Midbrain (tissue), 1 donor: ENCODE data around the gene PGGHG.
"Not testable (repeated sequence)": the region's sequence is repeated elsewhere in the genome, so short reads cannot be mapped to it uniquely, and the experiment has no call there.

Experiments used
- DNase-seq: peaks from one replicate; lab custom pipeline; 2025; lab: John Stamatoyannopoulos, UW

The PGGHG gene

GRCh38 chr11:313787-314553 is 25.0 kb downstream of the PGGHG start, which contains the start of gene IFITM1:
Gene IFITM1 (plus strand): TSS chr11:314040. CDS start chr11:314171, 131 bp downstream.
- no peak for DNase-seq

GRCh38 chr11:314554-314875 is 25.6 kb downstream of the PGGHG start:
- DNase-seq: not testable (repeated sequence)

- DNase-seq: no peak
Measured at GRCh38 chr11:315051-315481, 26.1 kb downstream of the PGGHG start.

GRCh38 chr11:315516-315994 is 26.6 kb downstream of the PGGHG start:
- no peak for DNase-seq

- no peak for DNase-seq
Measured at GRCh38 chr11:316031-316701, 27.2 kb downstream of the PGGHG start.

GRCh38 chr11:316891-317301 is 28.0 kb downstream of the PGGHG start:
- no peak for DNase-seq

GRCh38 chr11:317668-318404 is 28.9 kb downstream of the PGGHG start:
- not testable (repeated sequence) for DNase-seq

- not testable (repeated sequence) for DNase-seq
Measured at GRCh38 chr11:318405-319120, 29.6 kb downstream of the PGGHG start.

GRCh38 chr11:319121-319887 is 30.4 kb downstream of the PGGHG start:
- not testable (repeated sequence) for DNase-seq

- DNase-seq: not testable (repeated sequence)
Measured at GRCh38 chr11:319888-320273, 31.0 kb downstream of the PGGHG start.

- DNase-seq: no peak
Measured at GRCh38 chr11:324156-324555, 35.2 kb downstream of the PGGHG start.

GRCh38 chr11:324593-325517 is 35.9 kb downstream of the PGGHG start:
- not testable (repeated sequence) for DNase-seq

GRCh38 chr11:325796-326591 is 37.1 kb downstream of the PGGHG start:
- no peak for DNase-seq

GRCh38 chr11:326592-326841 is 37.6 kb downstream of the PGGHG start:
- DNase-seq: no peak

GRCh38 chr11:326842-327580 is 38.1 kb downstream of the PGGHG start:
- DNase-seq: peak; percentile 37

GRCh38 chr11:327581-327923 is 38.6 kb downstream of the PGGHG start:
- no peak for DNase-seq

GRCh38 chr11:328012-328411 is 39.1 kb downstream of the PGGHG start:
- no peak for DNase-seq

GRCh38 chr11:328516-329100 is 39.7 kb downstream of the PGGHG start:
- not testable (repeated sequence) for DNase-seq

GRCh38 chr11:329886-330253 is 40.9 kb downstream of the PGGHG start:
- no peak for DNase-seq
